Ascending aorta (tissue), 2 donors: ENCODE data around the gene ELAVL1. TPM values are rescaled to one million over a fixed set of nuclear protein-coding genes. Genes with fewer than 3 reads are reported as not detected.

ENCODE experiments used
- DNase-seq, 2 donors: peaks; one replicate each; pipeline ENCODE4 v3.0.0-alpha.2; 2019; ENCODE audit warnings: low spot score in 2 of 2
- H3K27ac ChIP-seq, 2 donors: fragments of 200-600 bp; sonication (generic); one replicate each; pipeline ENCODE4 v1.5.1; 2016 to 2017; ENCODE audit warnings: mild to moderate bottlenecking in 1 of 2
- H3K27me3 ChIP-seq: fragments of 200-600 bp; sonication (generic); one replicate; pipeline ENCODE4 v1.5.1; 2017
- H3K36me3 ChIP-seq, 2 donors: fragments of 200-600 bp; sonication (generic); one replicate each; pipeline ENCODE4 v1.5.1; 2016
- H3K4me1 ChIP-seq, 2 donors: fragments of 200-600 bp; sonication (generic); one replicate each; pipeline ENCODE4 v1.5.1; 2016 to 2017; ENCODE audit warnings: mild to moderate bottlenecking in 1 of 2
- H3K4me3 ChIP-seq, 2 donors: fragments of 200-600 bp; sonication (generic); one replicate each; pipeline ENCODE4 v1.5.1; 2016 to 2017; ENCODE audit warnings: mild to moderate bottlenecking in 1 of 2
- H3K9me3 ChIP-seq, 2 donors: fragments of 200-600 bp; sonication (generic); one replicate each; pipeline ENCODE4 v1.5.1; 2016
- CTCF ChIP-seq, 3 experiments: fragments of 200-600 bp in 2 of 3; fragments of 450-650 bp in 1 of 3; sonication (generic) in 2 of 3; IDR thresholded peaks; one replicate each; pipeline ENCODE4 v1.5.1; 2016 to 2019; ENCODE audit warnings: antibody characterized with exemption in 3 of 3, mild to moderate bottlenecking in 1 of 3, moderate library complexity in 1 of 3
- intact Hi-C: fragments of 100-400 bp; cut with DNase I; formaldehyde crosslinking; loops from one replicate; pipeline ENCODE4 v1.15.1; 2023
- total RNA-seq: library from RNA; depleted of rRNA; stranded (reverse); fragments of >200 nt; gene quantifications from one replicate; pipeline ENCODE4 v1.1.0, GENCODE V29; 2016

Gene ELAVL1
- total RNA-seq, 1 donor from 2014 or later = 19.9 TPM

- TF ChIP-seq CTCF (IDR thresholded peaks at IDR 0.05) = no peak
- Histone ChIP-seq H3K4me3 (no peak overlapping the region), H3K9me3 (no peaks in the 10 kb centered on the region), H3K36me3 (no peaks in the 10 kb centered on the region), H3K27ac (no peak overlapping the region), H3K4me1 (no peaks in the 10 kb centered on the region), H3K27me3 (no peaks in the 10 kb centered on the region)
- DNase-seq = no peak
- intact Hi-C loops = no loop called here
Observed at GRCh38 chr19:8023371-8023770, 17.9 kb upstream of the ELAVL1 start.

- Histone ChIP-seq H3K27ac (no peak overlapping the region), H3K27me3 (no peaks in the 10 kb centered on the region), H3K4me1 (no peaks in the 10 kb centered on the region), H3K4me3 (no peak overlapping the region), H3K9me3 (no peaks in the 10 kb centered on the region), H3K36me3 (no peaks in the 10 kb centered on the region)
- intact Hi-C loops = no loop called here
- no peak for TF ChIP-seq CTCF (IDR thresholded peaks at IDR 0.05)
- DNase-seq = no peak
Observed at GRCh38 chr19:8022275-8022674, 16.8 kb upstream of the ELAVL1 start.

GRCh38 chr19:8021374-8021773 lies 15.9 kb upstream of the ELAVL1 start:
- H3K9me3 ChIP-seq = no peaks in the 10 kb centered on the region
- H3K27ac ChIP-seq = no peak overlapping the region
- H3K4me3 ChIP-seq = no peak overlapping the region
- no peak for DNase-seq
- no peaks in the 10 kb centered on the region for H3K4me1 ChIP-seq
- no peaks in the 10 kb centered on the region for H3K36me3 ChIP-seq
- no peaks in the 10 kb centered on the region for H3K27me3 ChIP-seq
- no peak for TF ChIP-seq CTCF (IDR thresholded peaks at IDR 0.05)
- intact Hi-C loops = no loop called here

- Histone ChIP-seq H3K27ac (no peak overlapping the region), H3K36me3 (no peaks in the 10 kb centered on the region), H3K4me3 (no peak overlapping the region), H3K27me3 (no peaks in the 10 kb centered on the region), H3K9me3 (no peaks in the 10 kb centered on the region), H3K4me1 (no peaks in the 10 kb centered on the region)
- DNase-seq = no peak
- intact Hi-C loops = no loop called here
- no peak for TF ChIP-seq CTCF (IDR thresholded peaks at IDR 0.05)
Observed at GRCh38 chr19:8020681-8021080, 15.2 kb upstream of the ELAVL1 start.

- intact Hi-C loops = no loop called here
- Histone ChIP-seq H3K4me3 (no peak overlapping the region), H3K4me1 (no peaks in the 10 kb centered on the region), H3K9me3 (no peaks in the 10 kb centered on the region), H3K36me3 (no peaks in the 10 kb centered on the region), H3K27me3 (no peaks in the 10 kb centered on the region), H3K27ac (no peak overlapping the region)
- no peak for TF ChIP-seq CTCF (IDR thresholded peaks at IDR 0.05)
- no peak for DNase-seq
Observed at GRCh38 chr19:8017808-8018207, 12.4 kb upstream of the ELAVL1 start.
